ENCODE results near the gene TP73.

TP73 gene

GRCh38 chr1:3731583-3732433 is 79.5 kb downstream of the TP73 start:
- DNase-seq = no peak

DNA sequence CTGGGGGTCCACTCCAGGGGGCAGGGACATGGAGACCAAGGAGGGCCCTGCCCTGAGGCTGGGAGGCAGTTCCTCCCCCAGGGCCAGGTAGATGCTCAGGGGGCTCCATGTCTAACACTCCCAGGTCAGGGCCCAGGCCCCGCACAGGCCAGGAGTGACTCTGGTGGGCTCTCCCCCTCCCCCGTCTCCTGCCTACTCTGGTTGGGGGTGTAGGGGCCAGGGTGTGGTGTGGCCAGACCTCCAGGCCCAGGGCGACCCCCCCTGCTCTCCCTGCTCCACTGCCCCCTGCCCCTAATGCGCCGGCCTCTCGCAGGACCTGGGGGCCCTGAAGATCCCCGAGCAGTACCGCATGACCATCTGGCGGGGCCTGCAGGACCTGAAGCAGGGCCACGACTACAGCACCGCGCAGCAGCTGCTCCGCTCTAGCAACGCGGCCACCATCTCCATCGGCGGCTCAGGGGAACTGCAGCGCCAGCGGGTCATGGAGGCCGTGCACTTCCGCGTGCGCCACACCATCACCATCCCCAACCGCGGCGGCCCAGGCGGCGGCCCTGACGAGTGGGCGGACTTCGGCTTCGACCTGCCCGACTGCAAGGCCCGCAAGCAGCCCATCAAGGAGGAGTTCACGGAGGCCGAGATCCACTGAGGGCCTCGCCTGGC is 80.2 kb downstream of the TP73 start:
- DNase-seq = no peak

DNA sequence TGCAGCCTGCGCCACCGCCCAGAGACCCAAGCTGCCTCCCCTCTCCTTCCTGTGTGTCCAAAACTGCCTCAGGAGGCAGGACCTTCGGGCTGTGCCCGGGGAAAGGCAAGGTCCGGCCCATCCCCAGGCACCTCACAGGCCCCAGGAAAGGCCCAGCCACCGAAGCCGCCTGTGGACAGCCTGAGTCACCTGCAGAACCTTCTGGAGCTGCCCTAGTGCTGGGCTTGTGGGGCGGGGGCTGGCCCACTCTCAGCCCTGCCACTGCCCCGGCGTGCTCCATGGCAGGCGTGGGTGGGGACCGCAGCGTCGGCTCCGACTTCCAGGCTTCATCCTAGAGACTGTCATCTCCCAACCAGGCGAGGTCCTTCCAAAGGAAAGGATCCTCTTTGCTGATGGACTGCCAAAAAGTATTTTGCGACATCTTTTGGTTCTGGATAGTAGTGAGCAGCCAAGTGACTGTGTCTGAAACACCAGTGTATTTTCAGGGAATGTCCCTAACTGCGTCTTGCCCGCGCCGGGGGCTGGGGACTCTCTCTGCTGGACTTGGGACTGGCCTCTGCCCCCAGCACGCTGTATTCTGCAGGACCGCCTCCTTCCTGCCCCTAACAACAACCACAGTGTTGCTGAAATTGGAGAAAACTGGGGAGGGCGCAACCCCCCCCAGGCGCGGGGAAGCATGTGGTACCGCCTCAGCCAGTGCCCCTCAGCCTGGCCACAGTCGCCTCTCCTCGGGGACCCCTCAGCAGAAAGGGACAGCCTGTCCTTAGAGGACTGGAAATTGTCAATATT is 81.0 kb downstream of the TP73 start:
- DNase-seq = no peak

DNA sequence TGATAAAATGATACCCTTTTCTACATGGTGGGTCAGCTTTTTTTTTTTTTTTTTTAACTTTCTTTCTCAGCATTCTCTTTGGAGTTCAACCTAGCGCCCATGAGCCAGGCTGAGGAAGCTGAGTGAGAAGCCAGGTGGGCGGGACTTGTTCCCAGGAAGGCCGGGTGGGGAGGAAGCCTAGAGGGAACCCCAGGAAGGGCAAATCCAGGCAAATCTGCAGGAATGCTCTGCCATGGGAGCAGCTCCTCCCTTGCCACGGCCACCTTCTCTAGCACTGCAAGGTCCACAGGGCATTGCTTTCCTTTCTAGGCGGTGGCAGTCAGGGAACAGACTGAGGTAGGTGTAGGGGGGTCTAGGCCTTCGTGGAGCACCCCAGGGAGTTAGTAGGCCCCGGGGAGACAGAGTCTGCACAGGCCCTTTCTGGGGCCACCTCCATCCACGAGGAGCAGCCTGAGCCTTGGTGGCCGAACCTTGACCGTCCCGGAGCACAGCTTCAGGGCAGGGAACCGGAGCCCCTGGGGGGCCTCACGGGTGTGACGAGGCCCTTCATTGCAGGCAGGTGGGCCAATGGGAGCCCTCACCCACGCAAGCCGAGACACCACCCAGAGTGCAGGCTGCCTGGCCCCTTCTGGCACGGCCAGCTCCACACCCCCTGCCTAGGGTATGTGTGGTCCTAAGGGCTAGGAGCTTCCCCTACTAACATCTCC is 81.7 kb downstream of the TP73 start:
- no peak for DNase-seq

DNA sequence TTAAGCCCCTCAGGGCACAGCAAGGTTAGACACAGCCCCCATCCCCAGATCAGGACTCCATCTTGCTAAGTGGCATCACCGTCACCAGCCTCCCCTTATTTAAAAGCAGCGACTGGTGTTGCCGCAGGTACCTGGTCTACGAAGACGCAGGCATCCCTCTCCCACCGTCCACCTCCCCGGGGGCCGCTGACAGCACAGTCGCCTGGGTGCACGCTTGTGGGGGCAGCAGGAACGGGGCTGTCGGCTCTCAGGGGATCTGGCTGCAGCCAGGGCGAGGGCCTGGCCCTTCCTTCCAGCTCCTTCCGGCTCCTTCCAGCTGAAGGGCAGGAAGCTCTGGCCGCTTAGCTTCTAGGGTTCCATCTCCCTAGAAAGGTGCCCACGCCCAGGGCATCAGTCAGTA is 82.3 kb downstream of the TP73 start:
- DNase-seq = no peak

DNA sequence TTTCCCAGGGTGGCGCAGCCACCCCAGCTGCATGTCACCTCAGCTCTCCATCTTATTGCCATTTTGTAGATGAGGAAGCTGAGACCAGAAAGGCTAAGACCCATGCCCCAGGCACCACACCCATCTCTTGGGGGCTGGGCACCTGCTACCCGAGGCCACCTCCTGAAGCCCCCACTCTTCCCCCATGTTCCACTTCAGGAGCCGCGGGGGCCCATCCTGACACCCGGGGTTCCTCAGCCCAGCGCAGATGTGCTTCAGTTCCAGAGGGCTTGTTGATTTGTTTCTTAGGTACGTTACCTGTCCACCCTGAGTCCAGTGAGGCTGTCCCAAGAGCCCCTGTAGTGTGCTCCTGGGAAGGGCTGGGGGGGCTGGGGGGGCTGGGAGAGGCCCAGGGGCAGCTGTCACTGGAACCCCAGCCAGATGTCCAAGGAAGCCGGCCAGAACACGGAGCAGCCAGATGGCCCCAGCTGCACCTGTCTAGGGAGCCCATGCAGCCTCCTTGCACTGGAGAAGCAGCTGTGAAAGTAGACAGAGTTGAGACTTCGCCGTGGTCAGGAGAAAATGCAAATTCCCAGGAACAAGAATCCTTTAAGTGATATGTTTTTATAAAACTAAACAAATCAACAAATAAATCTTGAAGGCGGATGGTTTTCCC is 82.8 kb downstream of the TP73 start:
- DNase-seq = no peak

DNA sequence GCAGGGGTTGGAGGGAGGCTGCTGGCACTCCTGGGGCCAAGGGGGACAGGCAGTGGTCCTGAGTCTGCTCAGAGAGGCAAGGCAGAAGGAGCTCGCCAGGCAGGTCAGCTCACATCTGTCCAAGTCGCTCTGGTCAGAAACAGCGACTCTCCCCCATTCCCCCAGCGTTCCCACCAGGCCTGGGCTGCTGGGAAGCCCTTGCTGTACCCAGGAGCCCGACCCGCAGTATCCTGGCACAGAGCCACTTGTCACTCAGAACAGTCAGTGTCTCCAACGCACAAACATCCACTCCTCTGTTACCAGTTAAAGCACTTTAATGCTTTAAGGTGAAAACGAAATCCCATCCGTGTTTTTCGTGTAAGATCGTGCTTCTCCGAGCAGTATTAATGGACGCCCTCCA is 83.4 kb downstream of the TP73 start:
- DNase-seq = no peak

DNA sequence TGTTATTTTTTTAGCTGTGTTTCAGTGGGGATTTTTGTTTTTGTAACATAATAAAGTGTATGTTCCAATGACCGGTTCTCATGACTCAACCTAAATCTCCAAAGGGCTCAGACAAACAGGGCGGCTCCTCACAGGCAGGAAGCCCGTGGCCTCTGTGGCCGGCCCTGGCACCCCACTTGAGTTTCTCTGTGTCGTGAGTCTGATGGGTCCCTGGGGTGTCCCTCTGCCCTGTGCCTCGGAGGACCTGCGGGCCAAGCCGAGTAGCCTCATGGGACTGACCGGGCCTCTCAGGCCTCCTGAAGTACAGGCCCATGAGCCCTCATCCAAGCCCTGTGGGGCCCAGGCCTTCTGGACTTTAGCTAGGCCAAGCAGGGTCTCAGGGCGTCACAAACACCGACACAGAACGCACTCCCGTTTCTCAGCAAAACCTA is 83.8 kb downstream of the TP73 start:
- DNase-seq = no peak

DNA sequence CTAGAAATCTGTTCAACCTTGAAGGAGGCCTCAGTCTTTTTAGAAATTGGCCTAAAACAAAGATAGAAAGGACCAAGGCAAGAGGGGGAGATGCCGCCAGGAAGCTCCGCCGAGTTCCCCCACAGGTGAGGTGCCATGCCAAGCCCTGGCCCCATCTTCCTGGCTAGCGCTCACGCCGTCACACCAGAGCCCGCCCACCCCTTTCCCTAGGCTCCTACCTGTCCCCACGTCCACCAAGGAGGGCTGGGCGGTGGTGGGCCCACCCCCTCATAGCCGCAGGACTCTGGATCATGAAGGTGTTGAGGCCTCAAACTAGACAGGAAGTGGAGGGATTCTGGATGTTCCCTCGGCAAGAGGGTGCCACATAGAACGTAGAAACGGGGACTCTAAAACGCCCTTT is 84.4 kb downstream of the TP73 start:
- no peak for DNase-seq

DNA sequence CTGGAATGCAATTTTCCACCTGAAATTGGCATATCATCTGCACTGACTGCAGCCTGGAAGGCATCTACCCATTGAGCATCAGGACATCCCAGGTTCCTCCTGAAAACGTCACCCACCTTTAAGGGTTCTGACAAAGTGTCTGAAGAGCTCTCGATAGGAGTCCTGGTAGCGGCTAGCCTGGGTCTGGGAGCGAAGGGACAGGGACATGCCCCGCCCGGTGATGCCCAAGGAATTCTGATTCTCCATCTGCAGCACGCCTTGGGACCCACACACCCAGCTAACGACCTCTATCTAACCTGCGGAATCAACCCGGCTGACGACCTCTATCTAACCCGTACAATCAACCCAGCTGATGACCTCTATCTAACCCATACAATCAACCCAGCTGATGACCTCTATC is 86.6 kb downstream of the TP73 start:
- DNase-seq = no peak

GRCh38 chr1:3740042-3740441 is 87.7 kb downstream of the TP73 start:
- no peak for DNase-seq

DNA sequence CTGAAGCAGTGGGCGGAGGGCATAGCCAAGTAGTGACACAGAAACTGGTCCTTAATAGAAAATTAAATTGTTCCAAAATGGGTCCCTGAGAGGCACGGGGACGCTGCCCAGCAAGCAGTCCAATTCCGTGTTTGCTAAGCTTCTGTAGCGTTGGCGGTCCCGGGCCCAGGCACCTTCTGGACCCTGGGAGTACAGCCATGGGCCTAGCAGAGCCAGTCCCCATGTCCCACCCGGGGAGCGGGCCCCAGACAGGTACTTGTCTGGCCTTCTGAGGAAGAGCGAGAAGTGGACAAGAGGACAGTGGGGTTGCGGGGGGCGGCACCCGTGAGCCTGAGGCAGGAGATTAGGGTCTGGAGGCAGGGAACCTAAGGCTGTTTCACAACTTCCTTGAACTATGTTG is 88.4 kb downstream of the TP73 start:
- DNase-seq = no peak

DNA sequence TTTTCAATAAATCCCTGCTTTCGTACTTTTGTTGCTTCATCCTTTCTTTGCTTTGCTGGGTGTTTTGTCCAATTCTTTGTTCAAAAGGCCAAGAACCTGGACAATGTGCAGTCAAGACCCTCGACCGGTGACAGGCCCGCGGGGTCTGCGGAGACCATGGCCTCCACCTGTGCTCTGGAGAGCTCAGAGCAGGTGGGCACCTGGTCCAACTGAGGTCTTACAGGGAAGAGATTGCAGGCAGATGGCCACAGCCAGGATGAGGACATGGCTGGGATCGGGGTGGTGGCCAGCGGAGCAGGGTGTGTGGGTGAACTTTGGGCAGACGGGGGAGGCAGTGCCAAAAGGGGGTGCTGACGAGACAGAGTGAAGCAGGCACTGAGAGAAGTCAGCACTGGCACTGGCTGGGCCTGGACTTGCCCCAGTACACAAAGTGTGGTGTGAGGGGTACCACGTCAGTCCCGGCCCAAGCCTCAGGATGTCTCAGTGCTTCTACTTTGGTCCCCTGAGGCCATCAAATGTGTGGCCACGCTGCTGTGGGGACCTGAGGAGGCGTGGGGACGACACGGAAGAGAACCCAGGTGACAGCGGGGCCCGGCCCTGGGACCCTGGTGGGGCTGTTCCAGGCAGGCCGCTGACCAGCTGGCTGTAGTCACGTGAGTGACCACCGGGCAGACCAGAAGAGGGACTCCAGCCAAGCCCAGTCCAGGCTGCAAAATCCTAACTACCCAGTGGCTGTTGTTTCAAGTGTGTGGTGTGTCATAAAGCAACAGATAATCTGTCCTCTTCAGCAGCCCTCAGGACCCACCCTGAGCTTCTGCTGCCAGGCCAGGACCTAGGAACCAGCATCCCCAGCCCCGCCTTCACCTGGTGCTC is 89.5 kb downstream of the TP73 start:
- no peak for DNase-seq

GRCh38 chr1:3742439-3743298 is 90.4 kb downstream of the TP73 start:
- no peak for DNase-seq

GRCh38 chr1:3743421-3743820 is 91.1 kb downstream of the TP73 start:
- no peak for DNase-seq

DNA sequence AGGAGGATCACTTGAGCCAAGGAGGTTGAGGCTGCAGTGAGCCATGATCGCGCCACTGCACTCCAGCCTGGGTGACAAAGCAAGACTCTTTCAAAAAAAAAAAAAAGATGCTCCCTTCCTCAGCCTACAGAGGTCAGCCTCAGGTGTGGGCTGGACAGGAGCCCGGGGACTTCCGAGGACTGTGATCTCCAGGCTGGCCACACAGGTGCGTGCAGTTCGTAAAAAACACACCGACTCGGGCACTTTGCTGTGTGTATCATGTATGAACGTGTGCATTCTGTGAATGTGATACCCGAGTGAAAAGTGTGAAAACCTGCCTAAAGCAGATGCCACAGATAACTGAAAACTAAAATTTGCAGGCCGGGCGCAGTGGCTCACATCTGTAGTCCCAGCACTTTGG is 91.5 kb downstream of the TP73 start:
- no peak for DNase-seq

- DNase-seq = no peak
Measured at GRCh38 chr1:3744646-3745045, 92.3 kb downstream of the TP73 start.

- DNase-seq = no peak
Measured at GRCh38 chr1:3745071-3745470, 92.8 kb downstream of the TP73 start.

GRCh38 chr1:3745590-3746381 is 93.5 kb downstream of the TP73 start:
- DNase-seq = no peak

DNA sequence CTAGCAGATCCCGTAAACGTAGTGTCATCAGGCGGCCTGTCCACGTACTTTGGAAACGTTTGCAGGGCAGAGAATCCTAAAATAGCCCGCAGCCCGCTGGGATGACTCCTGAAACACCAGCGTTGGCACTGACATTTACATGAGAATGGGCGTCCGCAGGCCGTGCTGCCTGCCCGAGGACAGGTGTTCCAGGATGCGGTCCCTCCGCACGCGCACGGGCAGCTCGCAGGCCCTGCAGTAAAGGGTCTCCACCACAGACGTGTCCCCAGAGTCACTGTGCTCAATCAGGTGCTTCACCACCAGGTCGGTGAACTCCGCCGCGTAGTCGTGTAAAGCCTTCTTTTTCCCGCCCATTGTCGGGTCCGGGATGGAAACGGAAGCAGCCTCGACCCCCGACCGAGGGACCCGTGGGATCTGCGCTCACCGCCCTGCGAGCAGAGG is 94.1 kb downstream of the TP73 start:
- no peak for DNase-seq
